ENCODE results near the gene CDH4.

- TF ChIP-seq, protein P1, sequence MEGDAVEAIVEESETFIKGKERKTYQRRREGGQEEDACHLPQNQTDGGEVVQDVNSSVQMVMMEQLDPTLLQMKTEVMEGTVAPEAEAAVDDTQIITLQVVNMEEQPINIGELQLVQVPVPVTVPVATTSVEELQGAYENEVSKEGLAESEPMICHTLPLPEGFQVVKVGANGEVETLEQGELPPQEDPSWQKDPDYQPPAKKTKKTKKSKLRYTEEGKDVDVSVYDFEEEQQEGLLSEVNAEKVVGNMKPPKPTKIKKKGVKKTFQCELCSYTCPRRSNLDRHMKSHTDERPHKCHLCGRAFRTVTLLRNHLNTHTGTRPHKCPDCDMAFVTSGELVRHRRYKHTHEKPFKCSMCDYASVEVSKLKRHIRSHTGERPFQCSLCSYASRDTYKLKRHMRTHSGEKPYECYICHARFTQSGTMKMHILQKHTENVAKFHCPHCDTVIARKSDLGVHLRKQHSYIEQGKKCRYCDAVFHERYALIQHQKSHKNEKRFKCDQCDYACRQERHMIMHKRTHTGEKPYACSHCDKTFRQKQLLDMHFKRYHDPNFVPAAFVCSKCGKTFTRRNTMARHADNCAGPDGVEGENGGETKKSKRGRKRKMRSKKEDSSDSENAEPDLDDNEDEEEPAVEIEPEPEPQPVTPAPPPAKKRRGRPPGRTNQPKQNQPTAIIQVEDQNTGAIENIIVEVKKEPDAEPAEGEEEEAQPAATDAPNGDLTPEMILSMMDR (IDR thresholded peaks at IDR 0.05), result no peak
- no peak for TF ChIP-seq POLR2A (IDR thresholded peaks at IDR 0.05)
These were observed 224.9 kb downstream of the CDH4 start for GRCh38 chr20:61476956-61477355.

Measured in sigmoid colon (tissue), 3 donors.